Measurements from ENCODE around the gene ADAMTS19.
A peak's percentile ranks its signal among the peaks of the same experiment; 100 is the strongest.

Gene ADAMTS19

DNA sequence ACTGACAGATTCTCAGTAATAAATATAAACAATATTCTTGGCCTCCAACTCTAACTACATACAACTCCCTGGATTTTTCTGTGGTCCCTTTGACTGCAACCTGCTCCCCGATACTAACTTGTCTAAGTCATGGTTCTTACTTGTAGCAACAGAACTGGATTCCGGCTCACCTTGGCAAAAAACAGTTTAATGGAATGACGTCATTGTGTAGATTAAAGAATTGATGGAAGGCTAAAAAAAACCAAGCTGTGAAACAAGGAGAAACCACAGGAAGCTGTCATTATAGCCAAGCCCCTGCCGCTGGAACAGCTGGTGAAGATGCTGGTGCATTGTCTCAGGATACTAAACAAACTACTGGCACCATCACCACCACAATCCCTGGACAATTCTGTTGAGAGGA is 11.4 kb upstream of the ADAMTS19 start:
- no peak overlapping the region for H3K27ac ChIP-seq
- TF ChIP-seq, protein P1, sequence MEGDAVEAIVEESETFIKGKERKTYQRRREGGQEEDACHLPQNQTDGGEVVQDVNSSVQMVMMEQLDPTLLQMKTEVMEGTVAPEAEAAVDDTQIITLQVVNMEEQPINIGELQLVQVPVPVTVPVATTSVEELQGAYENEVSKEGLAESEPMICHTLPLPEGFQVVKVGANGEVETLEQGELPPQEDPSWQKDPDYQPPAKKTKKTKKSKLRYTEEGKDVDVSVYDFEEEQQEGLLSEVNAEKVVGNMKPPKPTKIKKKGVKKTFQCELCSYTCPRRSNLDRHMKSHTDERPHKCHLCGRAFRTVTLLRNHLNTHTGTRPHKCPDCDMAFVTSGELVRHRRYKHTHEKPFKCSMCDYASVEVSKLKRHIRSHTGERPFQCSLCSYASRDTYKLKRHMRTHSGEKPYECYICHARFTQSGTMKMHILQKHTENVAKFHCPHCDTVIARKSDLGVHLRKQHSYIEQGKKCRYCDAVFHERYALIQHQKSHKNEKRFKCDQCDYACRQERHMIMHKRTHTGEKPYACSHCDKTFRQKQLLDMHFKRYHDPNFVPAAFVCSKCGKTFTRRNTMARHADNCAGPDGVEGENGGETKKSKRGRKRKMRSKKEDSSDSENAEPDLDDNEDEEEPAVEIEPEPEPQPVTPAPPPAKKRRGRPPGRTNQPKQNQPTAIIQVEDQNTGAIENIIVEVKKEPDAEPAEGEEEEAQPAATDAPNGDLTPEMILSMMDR (IDR thresholded peaks at IDR 0.05): no peak
- no peak for DNase-seq (ENCODE audit: low spot score)
- H3K4me3 ChIP-seq: no peak overlapping the region

DNA sequence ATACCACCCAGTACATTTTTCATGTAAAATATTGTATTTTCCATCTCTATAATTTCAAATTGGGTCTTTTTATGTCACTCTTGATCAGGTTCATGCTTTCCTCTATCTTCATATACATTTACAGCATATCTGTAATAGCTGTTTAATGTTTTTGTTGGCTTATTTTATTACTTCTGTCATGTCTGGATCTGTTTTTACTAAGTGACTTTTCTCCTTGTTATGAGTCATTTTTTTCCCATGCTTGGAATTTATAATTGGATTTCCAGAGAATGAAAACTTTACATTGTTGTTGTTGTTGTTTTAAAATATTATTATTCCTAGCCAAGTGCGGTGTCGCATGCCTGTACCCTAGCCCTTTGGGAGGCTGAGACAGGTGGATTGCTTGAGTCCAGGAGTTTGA is 5.6 kb upstream of the ADAMTS19 start:
- no peak for DNase-seq (ENCODE audit: low spot score)
- TF ChIP-seq, protein P1 (IDR thresholded peaks at IDR 0.05): no peak
- Histone ChIP-seq H3K4me3 (no peak overlapping the region), H3K27ac (no peak overlapping the region)

DNA sequence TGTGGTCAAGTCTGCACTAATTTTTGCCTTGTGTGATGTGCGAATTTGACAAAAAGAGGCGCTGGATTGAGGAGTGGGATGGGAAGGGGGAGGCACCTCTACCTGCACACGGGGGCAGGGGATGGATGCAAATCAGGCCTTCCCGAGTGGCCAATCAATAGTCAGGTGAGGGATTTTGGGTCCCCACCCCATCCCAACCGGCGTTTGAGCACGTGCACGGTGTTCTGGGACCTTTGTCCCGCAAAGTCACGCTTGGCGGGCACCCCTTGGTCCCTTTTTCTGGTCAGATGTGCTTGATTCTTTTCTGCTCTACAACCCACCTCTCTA is 685 bp upstream of the ADAMTS19 start:
- H3K4me3 ChIP-seq: peak overlapping the region; percentile 71
- no peak overlapping the region for H3K27ac ChIP-seq
- TF ChIP-seq, protein P1 (IDR thresholded peaks at IDR 0.05): no peak
- no peak for DNase-seq (ENCODE audit: low spot score)

DNA sequence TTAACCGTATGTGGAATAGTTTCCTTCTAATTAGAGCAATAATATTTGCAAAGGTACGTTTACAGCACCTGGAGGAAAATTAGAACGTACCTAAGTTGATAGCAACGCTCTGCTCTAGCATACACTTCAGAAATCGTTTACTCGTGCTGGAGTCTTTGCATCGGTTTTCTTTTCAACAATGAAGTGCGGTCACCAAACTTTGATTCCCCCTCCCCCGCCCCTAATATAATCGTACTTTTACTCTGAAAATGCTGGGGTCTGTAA is 506 bp downstream of the ADAMTS19 start:
- Histone ChIP-seq H3K4me3 (peak overlapping the region; percentile 71), H3K27ac (no peak overlapping the region)
- DNase-seq (ENCODE audit: low spot score): no peak
- TF ChIP-seq, protein P1 (IDR thresholded peaks at IDR 0.05): no peak

DNA sequence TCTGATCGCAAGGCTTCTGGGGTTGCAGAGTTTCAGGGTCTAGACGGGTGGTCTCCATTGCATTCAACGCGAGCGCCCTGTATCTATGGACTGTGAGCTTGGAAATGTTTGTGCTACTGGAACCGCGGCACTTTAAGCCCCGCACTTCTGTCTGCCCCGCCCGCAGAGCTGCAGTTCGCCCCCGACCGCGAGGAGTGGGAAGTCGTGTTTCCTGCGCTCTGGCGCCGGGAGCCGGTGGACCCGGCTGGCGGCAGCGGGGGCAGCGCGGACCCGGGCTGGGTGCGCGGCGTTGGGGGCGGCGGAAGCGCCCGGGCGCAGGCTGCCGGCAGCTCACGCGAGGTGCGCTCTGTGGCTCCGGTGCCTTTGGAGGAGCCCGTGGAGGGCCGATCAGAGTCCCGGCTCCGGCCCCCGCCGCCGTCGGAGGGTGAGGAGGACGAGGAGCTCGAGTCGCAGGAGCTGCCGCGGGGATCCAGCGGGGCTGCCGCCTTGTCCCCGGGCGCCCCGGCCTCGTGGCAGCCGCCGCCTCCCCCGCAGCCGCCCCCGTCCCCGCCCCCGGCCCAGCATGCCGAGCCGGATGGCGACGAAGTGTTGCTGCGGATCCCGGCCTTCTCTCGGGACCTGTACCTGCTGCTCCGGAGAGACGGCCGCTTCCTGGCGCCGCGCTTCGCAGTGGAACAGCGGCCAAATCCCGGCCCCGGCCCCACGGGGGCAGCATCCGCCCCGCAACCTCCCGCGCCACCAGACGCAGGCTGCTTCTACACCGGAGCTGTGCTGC is 1.0 kb downstream of the ADAMTS19 start:
- TF ChIP-seq, protein P1 (IDR thresholded peaks at IDR 0.05): no peak
- peak overlapping the region; percentile 71 for H3K4me3 ChIP-seq
- no peak overlapping the region for H3K27ac ChIP-seq
- DNase-seq (ENCODE audit: low spot score): no peak

DNA sequence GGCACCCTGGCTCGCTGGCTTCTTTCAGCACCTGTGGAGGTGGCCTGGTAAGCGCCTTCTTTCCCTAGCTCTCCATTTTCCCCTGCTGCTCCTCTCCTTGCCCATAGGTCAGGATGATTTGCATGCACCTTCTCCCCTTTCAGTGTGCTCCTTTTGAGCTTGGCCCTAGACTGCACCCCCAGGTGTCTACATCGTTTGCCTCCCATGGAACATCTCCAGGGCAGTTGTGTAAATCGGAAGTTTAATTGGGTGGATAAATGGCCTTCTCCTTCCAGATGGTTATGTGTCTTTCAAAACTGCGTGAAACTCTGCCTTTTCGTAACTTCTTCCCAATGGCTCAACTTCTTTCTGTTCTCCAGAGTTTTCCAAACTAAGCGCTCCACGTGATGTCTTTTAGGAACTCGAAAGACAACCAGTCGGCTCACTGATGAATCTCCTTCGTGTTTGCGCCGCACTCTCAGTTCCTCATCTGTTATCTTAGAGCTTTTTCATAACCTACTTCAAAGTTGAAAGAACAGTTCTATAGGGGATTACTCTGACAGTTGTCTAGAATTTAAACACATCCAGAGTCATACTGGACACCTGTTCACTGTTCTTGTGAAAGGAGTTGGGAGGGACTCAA is 1.7 kb downstream of the ADAMTS19 start:
- Histone ChIP-seq H3K4me3 (peak overlapping the region; percentile 71), H3K27ac (no peak overlapping the region)
- TF ChIP-seq, protein P1 (IDR thresholded peaks at IDR 0.05): no peak
- DNase-seq (ENCODE audit: low spot score): no peak

DNA sequence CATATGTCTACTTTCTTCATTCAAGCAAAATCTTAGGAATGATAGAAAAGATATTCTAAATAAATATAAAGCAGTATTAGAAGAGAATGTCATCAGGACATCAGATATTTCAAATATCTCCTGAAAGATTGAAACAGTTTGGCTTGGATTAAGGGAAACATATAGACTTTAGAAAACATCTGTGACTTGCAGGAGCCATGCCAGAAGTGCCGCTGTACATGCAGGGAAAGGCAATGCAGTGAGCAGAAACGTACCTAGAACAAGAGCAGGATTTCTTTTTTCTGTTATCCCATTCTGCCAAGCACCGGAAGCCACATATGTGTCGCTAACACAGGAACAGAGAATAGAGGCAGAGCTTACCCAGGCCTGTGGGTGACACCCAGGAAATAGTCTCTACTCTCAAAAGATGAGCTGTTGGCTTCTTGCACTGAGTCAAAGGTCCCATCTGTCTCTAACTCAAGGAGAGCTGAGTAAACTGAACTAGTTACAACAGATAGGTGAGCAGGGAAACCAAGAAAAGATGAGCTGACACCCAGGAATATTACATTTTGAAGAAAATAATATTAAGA is 5.8 kb downstream of the ADAMTS19 start:
- H3K27ac ChIP-seq: no peak overlapping the region
- no peak for DNase-seq (ENCODE audit: low spot score)
- TF ChIP-seq, protein P1 (IDR thresholded peaks at IDR 0.05): no peak
- no peak overlapping the region for H3K4me3 ChIP-seq

Data from coronary artery (tissue), 2 donors.